ENCODE results near the gene DPEP1.
"Not testable (repeated sequence)": the region's sequence is repeated elsewhere in the genome, so short reads cannot be mapped to it uniquely, and the experiment has no call there.

DPEP1 gene

DNA sequence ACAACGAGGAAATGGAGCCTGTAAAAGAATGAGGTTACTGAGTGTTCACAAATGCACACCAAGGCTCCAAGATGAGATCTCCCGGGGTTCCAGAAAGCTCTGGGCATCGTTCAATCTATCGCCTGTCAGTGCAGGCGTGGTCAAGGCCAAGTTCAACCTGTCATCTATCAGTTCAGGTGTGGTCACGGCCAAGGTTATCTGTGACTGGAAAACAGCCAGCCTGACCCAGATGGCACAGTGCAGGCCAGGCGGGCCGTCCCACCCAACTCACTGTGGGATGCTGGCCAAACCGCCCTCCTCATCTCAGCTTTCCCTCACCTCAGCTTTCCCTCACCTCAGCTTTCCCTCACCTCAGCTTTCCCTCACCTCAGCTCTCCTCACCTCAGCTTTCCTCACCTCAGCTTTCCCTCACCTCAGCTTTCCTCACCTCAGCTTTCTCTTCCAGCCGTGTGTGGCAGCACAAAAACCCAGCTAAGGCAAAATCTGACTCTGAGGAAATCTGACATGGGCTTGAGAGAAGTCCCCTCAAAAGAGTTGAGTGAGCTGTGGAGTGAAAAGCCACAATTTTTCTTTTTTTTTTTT, 41.7 kb downstream of the DPEP1 start:
- DNase-seq = no peak

DNA sequence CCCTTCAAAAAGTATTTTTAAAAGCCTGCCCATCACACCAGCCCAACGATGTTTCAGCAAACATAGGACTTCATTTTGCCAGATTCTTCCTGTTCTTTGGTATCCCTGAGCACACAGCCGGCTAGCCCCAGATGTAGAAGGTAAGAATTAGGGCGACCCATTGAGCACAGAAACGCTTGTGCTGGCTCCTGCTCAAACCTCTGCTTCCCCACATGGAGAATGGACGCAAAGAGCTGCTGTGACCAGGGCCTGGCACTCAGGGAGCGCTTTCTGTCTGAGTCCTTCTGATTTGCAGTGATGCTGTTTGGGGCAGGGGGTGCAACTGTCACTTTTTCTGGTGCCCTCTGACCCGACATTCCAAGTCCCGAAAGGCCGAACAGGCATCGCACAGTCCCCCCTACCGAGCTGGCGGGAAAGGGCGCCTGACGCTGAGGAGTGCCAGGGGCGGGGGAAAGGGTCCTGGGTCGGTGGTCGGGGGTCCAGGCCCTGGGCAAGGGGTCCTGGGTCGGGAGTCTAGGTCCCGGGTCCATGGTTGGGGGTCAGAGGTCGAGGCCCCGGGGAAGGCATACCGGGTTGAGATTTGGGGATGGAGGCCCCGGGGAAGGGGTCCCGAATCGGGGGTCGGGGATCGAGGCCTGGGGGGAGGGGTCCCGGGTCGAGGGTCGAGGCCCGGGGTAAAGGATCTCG, 43.1 kb downstream of the DPEP1 start:
- no peak for DNase-seq

DNA sequence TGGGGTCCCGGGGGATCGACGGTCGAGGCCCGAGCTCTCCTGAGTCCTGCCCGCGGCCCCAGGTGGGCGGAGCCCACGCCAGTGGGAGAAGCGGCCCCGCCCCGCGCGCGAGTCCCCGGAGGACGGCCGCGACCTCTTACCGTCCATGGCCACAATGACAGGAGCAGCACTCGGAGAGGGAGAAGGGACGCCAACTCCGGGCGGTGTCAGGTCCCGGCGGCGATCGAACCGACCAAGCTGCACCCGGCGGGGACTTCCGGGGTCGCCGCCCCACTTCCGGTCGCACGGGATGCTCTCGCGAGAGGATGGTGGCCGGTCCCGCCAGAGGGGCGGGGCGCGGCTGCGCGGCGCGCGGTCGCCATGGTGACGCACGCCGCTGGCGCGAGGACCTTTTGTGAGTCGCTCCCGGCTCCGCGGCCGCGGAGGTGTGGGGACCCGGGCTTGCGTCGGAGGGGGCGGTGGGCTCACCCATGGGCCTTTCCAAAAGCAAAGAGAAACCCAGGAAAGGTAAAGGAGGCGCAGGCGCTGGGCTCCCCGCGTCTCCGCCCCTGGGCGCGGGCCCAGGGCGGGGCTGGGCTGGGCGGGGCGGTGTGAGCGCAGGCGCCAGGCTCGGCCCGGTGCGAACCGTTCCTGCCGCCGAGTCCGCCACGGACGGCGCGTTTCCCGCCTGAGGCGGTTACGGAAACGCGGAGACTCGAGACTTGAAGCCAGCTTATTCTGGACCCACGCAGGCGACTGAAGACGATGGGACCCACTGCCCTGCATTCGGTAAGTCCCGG, 44.2 kb downstream of the DPEP1 start, which contains the start of the genes CHMP1A and SPATA33:
CHMP1A (minus strand) TSS at position 267 of the 779 bp plus-strand sequence; CDS start at position 147, 120 bp downstream.
SPATA33 (plus strand) TSS at position 395 of the 779 bp plus-strand sequence; CDS start at position 471, 76 bp downstream.
- DNase-seq = peak; percentile 78

DNA sequence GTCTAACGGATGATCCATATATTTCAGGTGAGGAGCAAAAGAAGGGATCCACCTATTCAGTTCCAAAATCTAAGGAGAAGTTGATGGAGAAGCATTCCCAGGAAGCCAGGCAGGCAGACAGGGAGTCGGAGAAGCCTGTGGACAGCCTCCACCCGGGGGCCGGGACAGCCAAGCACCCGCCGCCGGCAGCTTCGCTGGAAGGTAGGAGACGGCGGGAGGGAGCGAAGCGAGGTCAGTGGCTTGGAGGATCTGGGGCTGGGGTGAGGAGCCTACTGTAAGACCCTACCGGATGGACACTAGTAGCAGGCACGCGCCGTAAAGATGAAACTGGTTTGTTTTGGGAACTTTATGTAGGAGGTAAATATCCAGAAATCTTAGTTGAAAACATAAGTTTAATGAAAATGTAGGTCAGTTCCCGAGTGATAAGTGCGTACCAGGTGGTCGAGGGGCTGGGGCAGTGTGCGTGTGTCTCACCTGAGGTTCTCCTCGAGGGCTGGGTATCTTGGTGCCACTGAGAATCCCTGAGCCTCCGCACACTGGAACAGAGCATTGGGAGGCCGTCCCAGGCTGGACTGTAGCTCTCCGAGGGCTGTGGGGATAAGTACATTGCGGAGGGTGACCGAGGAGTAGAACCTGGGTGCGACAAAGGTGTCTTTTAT, 44.9 kb downstream of the DPEP1 start:
- DNase-seq = no peak

DNA sequence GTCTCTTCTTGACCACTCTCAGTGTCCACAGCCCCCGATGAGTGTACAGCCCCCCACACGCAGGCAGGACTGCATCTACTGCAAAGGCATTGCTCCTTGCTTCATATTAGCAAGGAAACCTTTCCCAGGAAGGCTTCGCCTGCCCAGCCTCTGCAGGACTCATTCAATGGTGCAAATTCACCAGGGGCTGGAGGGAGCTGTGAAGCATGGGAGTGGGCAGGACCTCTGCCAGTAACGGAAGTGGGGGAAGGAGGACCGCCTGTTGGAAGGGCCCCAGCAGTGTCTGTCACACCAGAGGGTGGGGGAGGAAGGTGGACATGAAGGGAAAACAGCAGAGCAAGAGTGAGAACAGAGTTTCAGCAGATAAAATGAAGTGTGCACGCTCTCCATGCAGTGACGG, 46.7 kb downstream of the DPEP1 start:
- DNase-seq = no peak

DNA sequence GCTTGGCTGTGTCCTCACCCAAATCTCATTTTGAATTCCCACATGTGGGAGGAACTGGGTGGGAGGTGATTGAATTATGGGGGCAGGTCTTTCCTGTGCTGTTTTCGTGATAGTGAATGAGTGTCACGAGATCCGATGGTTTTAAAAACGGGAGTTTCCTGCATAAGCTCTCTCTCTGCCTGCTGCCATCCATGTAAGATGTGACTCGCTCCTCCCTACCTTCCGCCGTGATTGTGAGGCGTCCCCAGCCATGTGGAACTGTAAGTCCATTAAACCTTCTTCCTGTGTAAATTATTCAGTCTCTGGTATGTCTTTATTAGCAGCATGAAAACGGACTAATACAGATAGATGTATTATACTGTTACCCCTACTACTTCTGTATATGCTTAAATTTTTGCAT, 47.8 kb downstream of the DPEP1 start:
- no peak for DNase-seq

DNA sequence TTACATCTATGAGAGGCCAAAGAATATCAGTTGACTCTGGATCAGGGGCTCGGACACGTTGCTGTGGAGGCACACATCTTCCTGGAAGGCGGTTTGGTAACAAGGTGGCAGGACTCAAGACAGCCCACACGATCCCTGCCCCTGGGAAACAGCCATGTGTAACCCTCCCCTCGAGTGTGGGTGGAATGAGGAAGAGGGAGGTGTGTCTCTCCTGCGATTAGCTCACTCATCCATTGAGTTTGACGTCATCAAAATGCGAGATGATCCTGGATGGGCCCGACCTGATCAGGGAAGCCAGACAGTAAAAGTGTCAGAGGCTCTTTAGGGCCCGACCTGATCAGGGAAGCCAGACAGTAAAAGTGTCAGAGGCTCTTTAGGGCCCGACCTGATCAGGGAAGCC, 50.8 kb downstream of the DPEP1 start:
- DNase-seq = not testable (repeated sequence)

DNA sequence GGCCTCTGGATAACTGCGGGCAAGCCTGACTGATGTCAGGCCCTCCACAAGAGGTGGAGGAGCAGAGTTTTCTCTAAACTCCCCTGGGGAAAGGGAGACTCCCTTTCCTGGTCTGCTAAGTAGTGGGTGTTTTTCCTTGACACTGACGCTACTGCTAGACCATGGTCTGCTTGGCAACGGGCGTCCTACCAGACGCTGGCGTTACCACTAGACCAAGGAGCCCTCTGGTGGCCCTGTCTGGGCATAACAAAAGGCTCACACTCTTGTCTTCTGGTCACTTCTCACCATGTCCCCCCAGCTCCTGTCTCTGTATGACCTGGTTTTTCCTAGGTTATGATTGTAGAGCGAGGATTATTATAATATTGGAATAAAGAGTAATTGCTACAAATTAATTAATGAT, 53.6 kb downstream of the DPEP1 start:
- not testable (repeated sequence) for DNase-seq

DNA sequence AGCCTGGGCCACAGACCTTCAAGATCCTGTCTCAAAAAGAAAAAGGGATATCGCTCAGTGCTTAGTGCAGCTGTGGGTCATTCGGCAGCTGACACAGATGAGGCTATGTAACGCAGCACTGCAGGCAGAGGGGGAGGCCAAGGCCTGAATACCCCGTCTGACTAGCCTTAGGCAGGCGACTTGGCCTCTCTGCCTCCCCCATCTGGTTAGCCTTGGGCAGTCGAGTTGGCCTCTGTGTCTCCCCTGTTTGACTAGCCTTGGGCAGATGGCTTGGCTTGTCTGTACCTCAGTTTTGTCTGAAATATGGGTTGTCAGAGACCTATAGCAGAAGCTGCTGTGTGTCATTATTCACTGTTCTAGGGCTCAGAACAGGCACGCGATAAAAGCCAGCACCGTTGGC, 54.2 kb downstream of the DPEP1 start:
- DNase-seq = no peak

DNA sequence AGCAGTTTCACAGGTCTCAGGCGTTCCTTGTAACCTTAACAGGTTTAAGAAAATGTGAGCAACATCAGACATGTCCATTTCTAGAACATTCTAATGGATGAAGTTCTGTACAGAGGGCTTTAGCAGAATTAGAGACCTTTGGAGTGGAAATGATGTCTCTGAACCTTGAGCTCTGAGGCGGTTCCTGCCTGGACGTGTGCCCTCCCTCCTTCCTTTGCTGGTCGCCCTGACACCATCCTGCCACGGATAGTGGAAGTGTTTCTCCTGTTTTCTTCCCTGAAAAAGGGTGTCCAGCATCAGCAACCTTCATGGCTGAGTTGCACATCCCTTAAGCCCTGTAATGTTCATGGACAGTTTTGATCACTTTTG, 55.3 kb downstream of the DPEP1 start:
- DNase-seq = no peak

DNA sequence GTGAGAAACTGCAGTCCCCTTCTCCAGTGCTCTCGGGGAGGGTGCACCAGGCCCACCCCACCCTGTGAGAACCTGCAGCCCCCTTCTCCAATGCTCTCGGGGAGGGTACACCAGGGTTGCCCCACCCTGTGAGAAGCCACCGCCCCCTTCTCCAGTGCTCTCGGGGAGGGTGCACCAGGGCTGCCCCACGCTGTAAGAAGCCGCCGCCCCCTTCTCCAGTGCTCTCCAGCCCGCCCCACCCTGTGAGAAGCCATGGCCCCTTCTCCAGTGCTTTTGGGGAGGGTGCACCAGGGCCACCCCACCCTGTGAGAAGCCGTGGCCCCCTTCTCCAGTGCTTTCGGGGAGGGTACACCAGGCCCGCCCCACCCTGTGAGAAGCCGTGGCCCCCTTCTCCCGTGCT, 56.3 kb downstream of the DPEP1 start:
- no peak for DNase-seq

DNA sequence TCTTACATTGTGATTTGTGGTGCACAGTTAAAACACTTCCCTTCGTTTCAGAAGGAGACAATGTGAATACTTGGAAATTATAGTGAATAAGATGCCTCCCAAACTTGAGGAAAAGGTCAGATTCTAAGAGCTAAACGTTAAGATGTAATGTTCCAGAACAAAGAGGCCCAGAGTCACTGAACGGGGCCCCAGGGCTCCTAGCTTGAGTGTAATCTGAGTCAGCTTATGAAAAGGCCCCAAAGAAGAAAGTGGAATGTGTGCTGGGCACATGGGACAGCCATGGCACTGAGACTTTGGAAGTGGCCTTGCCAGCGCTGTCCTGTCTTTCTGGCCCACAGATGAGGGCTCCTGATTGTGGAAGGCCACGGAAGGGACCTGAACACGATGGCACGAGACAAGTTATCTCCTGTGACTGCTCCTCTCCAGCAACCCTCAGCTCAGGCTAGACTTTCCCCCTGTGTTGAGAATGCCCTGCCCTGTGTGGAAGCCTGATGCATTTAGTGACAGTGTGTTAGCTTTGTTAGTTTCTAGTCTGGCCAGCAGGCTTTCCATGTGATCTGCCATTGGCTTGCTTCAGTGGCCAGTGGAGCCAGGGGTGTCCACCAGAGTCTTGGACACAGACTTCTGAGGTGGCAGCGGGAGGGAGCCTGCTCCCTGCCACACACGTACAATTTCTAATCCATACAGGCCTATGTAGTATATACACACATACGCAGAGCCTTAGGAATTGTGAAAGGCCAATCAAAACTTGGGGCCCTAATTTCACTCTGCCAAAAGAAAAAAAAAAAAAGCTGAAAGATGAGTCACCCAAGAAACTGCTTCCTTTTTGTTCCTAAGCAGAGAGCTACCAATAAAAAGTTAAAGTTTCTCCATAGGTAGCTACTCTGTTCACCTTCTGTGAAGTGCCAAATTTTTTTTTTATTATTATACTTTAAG, 57.3 kb downstream of the DPEP1 start:
- no peak for DNase-seq

DNA sequence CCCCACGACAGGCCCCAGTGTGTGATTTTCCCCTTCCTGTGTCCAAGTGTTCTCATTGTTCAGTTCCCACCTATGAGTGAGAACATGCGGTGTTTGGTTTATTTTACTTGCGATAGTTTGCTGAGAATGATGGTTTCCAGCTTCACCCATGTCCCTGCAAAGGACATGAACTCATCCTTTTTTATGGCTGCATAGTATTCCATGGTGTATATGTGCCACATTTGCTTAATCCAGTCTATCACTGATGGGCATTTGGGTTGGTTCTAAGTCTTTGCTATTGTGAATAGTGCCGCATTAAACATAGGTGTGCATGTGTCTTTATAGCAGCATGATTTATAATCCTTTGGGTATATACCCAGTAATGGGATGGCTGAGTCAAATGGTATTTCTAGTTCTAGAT, 58.1 kb downstream of the DPEP1 start:
- not testable (repeated sequence) for DNase-seq

DNA sequence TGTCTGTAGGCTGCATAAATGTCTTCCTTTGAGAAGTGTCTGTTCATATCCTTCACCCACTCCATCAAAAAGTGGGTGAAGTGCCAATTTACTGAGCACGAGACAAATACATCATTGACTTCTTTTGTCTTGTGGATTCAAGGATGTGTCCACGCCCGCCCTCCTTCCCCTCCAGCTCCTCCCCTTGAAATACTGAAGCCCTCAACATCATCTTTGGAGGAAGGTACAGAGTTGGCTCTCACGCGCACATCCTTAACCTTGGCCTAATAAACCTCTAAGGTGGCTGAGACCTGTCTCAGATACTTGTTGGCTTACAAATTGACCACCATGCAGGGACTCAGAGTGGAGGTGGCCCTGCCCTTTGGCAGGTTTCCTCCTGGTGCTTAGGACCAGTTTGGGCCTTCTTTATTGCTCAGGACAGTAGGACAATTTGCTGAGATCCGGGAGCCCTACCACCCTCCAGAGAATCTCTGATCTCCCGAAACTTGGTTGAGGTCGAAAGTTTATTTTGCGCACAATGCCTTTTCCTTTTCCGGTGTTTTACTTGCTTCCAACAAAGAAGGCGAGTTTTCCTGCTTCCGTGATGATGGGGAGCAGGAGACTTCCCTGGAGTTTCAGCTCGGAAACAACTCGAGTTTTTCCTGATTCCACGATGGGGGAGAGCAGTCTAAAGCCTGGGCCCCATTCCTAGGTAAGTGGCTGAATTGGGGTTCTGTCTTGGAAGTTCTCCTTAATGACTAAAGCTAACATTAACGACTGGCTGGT, 58.9 kb downstream of the DPEP1 start:
- no peak for DNase-seq

DNA sequence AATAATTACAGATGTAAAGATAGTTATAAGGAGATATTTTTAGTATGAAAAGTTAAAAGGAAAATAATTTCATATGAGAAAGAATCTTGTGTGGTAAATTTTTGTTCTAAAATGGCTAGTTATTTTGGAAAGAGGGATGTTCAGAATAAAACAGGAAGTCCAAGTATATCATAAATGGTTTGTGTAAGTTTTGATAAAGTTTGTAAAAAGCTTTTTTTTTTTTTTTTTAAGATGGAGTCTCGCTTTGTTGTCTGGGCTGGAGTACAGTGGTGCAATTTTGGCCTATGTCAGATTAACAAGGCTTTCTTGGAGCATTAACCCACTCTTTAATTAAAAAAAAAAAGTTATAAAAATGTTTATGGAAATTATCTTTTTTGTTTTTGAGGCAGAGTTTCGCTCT, 64.8 kb downstream of the DPEP1 start:
- no peak for DNase-seq

DNA sequence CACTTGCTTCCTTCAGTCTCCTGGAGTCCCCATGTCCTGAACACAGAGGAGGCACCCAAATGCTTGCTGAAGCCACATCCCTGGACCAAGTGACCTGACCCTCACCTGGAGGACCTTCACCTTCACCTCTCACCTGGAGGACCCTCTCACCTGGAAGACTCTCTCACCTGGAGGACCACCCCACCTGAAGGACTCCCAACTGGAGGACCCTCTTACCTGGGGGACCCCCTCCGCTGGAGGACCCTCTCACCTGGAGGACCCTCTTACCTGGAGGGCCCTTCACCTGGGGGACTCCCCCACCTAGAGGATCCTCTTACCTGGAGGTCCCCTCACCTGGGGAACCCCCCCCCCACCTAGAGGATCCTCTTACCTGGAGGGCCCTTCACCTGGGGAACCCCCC, 72.5 kb downstream of the DPEP1 start:
- DNase-seq = no peak

DNA sequence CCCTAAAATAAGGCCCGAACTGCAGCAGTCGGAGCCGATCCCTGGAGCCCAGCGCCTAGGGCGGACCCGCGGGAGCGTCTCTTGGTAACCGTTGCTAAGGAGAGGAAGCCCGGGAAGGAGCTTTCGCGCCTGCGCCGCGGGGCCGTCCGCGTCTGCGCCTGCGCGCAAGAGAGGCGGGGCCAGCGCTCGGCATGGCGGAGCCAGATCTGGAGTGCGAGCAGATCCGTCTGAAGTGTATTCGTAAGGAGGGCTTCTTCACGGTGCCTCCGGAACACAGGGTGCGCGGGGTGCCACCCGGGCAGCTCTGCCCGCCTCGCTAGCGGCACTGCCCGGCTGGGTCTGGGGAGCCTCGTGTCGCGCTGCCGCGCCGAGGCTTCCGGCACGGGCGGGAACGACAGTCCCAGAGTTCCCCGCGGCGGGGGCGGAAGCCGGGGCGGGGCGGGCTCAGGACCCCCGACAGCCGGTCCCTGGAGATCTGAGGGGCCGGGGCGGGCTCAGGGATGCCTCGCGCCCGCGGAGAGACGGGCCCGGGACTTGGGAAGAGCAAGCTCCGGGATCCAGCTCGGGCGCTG, 73.2 kb downstream of the DPEP1 start, which contains the start of gene CDK10:
CDK10 (plus strand) TSS at position 170 of the 572 bp plus-strand sequence; CDS start at position 192, 22 bp downstream.
- peak; percentile 88 for DNase-seq

DNA sequence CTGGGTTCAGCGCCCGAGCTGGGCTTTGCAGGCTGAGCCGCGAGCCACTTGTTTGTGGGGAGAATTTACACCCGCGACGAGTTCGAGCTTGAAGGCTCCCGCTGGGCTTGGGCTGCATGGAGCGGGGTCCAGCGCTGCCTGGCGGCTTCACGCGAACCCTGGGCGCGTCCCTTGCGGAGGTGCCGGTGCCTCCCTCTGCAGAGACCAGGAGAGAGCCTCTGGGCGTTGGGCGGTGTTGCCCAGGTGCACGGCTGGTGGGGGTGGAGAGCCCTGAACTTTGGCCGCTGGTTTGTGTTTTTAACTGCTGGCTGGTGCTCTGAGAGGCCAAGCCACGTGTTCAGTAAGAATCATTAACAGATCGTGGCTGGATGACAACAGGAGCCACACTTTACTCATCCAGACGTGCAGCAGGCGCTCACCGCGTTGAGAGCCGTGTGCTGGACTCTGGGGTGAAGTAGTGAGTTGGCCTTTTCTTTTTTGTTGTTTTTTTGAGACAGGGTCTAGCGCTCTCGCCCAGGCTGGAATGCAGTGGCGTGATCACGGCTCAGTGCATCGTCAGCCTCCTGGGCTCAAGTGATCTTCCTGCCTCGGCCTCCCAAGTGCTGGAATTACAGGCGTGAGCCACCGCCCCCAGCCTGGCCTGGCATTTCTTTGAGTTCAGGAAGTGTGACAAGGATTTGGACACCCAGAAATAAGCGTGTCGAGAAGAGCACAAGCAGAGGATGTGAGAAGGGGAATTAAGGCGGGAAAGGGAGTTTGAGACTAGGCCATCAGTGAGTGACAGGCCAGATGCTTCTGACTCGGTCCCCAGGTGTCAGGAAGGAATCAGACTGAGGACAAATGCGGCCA, 73.9 kb downstream of the DPEP1 start:
- DNase-seq = no peak

All from NCI-H2107 (cell line).